ENCODE results near the gene CCND2. TPM values are rescaled to one million over a fixed set of nuclear protein-coding genes. Genes with fewer than 3 reads are reported as not detected.

The CCND2 gene
- polyA plus RNA-seq, 10 donors, result 74.4 to 129 (median 100) TPM

DNA sequence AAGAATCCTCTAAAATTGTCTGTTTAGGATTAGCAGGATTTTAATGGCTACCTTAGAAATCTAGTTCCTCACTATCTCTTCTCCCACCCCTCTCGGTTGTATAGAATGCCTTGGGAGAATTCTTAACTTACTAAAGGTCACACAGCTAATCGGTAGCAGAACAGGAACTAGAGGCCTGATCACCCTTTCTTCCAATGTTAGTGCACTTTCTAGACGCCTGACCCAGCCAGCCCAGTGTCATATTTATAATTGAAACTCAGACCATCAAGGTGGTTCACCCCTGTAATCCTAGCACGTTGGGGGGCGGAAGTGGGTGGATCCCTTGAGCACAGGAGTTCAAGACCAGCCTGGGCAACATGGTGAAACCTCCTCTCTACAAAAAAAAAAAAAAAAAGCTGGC is 49.2 kb downstream of the CCND2 start:
- DNase-seq, result no peak

Other genes starting within 250 kb of the CCND2 start
- 1 to 10 TPM; 5.3 to 9.3 (median 7.4) TPM for gene TIGAR, start 47.5 kb downstream of the CCND2 start, polyA plus RNA-seq (ENCODE audit: insufficient read length in 10 of 10)
- under 1 TPM in 7 of 10 donors, not detected in 3; 0.05 to 0.22 (median 0.14) TPM for gene FGF23, start 106.0 kb downstream of the CCND2 start, polyA plus RNA-seq (ENCODE audit: insufficient read length in 10 of 10)
- 10 to 100 TPM; 15.4 to 61.1 (median 30.1) TPM for gene FGF6, start 172.1 kb downstream of the CCND2 start, polyA plus RNA-seq (ENCODE audit: insufficient read length in 10 of 10)

All from muscle of back (tissue), 11 donors.